ENCODE measurements around the gene BMP10. TPM values are rescaled to one million over a fixed set of nuclear protein-coding genes. Genes with fewer than 3 reads are reported as not detected.

BMP10 gene
- total and polyA plus RNA-seq, 2 of the 8 experiments (the other 6 are each of a cell fraction or from before 2014, with no cell fraction given) = not detected

DNA sequence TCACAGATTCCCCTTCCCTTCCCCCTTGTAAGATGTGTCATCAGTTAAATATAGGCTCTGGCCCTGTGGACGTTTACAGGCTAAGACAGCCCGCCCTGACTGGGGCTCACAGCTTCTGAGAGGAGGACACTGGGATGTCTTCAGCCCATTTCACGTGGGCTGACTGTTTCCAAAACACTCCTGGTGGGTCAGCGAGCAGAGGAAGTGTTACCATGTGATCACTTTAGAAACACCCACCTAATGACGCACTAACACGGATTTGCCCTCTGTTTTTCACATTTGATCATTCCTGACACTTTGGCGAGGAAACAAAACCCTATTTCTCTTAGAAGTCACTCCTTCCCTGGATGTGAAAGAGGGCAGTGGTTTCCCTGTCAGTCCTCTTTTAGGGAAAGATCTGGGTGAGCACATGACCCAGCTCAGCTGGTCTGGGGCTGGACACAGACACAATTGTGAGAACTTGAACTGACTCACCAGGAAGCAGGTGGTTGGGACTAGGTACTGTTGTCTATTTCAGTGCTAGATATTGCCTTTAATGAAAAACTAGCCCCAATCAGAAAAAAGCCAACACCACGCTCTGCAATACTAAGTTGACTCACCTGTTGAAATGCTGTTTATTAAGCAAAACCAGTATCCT lies 38.8 kb downstream of the BMP10 start (continued):
- TF ChIP-seq CTCF (IDR thresholded peaks at IDR 0.05; ENCODE audit: control extremely low read depth in 1 of 3, insufficient read depth in 1 of 3, low read depth in 1 of 3, low read length in 3 of 3) (no peak), SAP30 (IDR thresholded peaks at IDR 0.05; ENCODE audit: insufficient read depth, insufficient replicate concordance, low read length) (no peak), CHD1 (IDR thresholded peaks at IDR 0.05; ENCODE audit: low read depth, low read length) (no peak), SIN3A (conservative IDR thresholded peaks at IDR 0.05 in 1 of 2, IDR thresholded peaks at IDR 0.05 in 1 of 2; ENCODE audit: low read depth in 1 of 2, low read length in 2 of 2) (no peak), SP4 (IDR thresholded peaks at IDR 0.05; ENCODE audit: low read length) (no peak)
